A549 (cell line): ENCODE data around the gene PLCH1. TPM values are rescaled to one million over a fixed set of nuclear protein-coding genes. Genes with fewer than 3 reads are reported as not detected.

Experiments
- ATAC-seq, 2 experiments: fragments of 200-7000 bp in 1 of 2; fragments of >200 bp in 1 of 2; cut with Nextera tagmentation in 1 of 2; cut with Tn5 transposase in 1 of 2; 3 replicates each; pipeline versions ENCODE4 v1.8.0 to v1.9.1; 2018 to 2020; ENCODE audit warnings: mild to moderate bottlenecking in 1 of 2, moderate library complexity in 1 of 2
- CTCF ChIA-PET: fragments of 300-600 bp; sonication (Branson Sonifier 250); formaldehyde crosslinking; extraction: SDS; loops from one replicate; lab custom pipeline; 2021; ENCODE audit warnings: antibody characterized with exemption, inconsistent platforms; lab: Yijun Ruan, JAX
- POLR2A ChIA-PET: fragments of 350-600 bp; formaldehyde crosslinking; extraction: SDS; loops from one replicate; lab custom pipeline; 2021; ENCODE audit warnings: antibody characterized with exemption, inconsistent platforms; lab: Yijun Ruan, JAX
- DNase-seq, 2 experiments: peaks; one replicate each; pipeline versions ENCODE4 v3.0.0 to v3.0.0-alpha.2; 2011 to 2016; ENCODE audit warnings: low read depth in 1 of 2, low spot score in 1 of 2
- FAIRE-seq: peaks from 2 replicates; lab custom pipeline; 2011; peaks lifted over from hg19 to GRCh38; lab: Jason Lieb, UNC
- H3K27ac ChIP-seq, 2 experiments: fragments of >200 bp; sonication (Bioruptor Twin); formaldehyde crosslinking; 3 replicates each; pipeline ENCODE4 v1.5.1; 2016 to 2017
- H3K4me1 ChIP-seq: fragments of >200 bp; sonication (Bioruptor Twin); formaldehyde crosslinking; 3 replicates; pipeline ENCODE4 v1.6.1; 2016
- H3K4me2 ChIP-seq: fragments of >200 bp; sonication (Bioruptor Twin); formaldehyde crosslinking; 3 replicates; pipeline ENCODE4 v1.6.1; 2016
- H3K4me3 ChIP-seq: fragments of >200 bp; sonication (Bioruptor Twin); formaldehyde crosslinking; 3 replicates; pipeline ENCODE4 v1.5.1; 2016
- H3K9me3 ChIP-seq: fragments of >200 bp; sonication (Bioruptor Twin); formaldehyde crosslinking; 3 replicates; pipeline ENCODE4 v1.6.1; 2016
- CHD2 ChIP-seq: fragments of 150-350 bp; IDR thresholded peaks from 2 replicates; pipeline ENCODE4 v1.6.1; 2014; ENCODE audit warnings: low read length; ENCODE audit not compliant: partially characterized antibody
- CTCF ChIP-seq: fragments of >200 bp; sonication (Bioruptor Twin); formaldehyde crosslinking; IDR thresholded peaks from 3 replicates; pipeline ENCODE4 v1.5.1; 2016
- E2F6 ChIP-seq: IDR thresholded peaks from 2 replicates; pipeline ENCODE4 v1.6.1; 2012; ENCODE audit warnings: low read depth, borderline replicate concordance
- EHF ChIP-seq: fragments of 250-450 bp; sonication (Bioruptor Pico); IDR thresholded peaks from 2 replicates; pipeline ENCODE4 v1.5.0; 2020; ENCODE audit warnings: mild to moderate bottlenecking
- EHMT2 ChIP-seq: fragments of 200-600 bp; sonication (generic); IDR thresholded peaks from 2 replicates; pipeline ENCODE4 v1.6.1; 2016; ENCODE audit warnings: antibody characterized with exemption, low read depth, mild to moderate bottlenecking, moderate library complexity
- EP300 ChIP-seq, 2 experiments: fragments of >200 bp; sonication (Bioruptor Twin); formaldehyde crosslinking; IDR thresholded peaks; 2 replicates in 1 of 2; 3 replicates in 1 of 2; pipeline ENCODE4 v1.6.1; 2016 to 2017
- FOSL2 ChIP-seq, 2 experiments: fragments of 450-650 bp in 1 of 2; fragments of >200 bp in 1 of 2; sonication (Bioruptor Twin) in 1 of 2; formaldehyde crosslinking; IDR thresholded peaks; 2 replicates each; pipeline versions ENCODE4 v1.5.0 to v1.6.1; 2016 to 2020; ENCODE audit warnings: mild to moderate bottlenecking in 1 of 2, moderate library complexity in 1 of 2
- FOXS1 ChIP-seq: fragments of 250-450 bp; sonication (Bioruptor Pico); IDR thresholded peaks from 2 replicates; pipeline ENCODE4 v1.5.0; 2020; ENCODE audit warnings: mild to moderate bottlenecking, moderate library complexity
- GATA3 ChIP-seq: IDR thresholded peaks from 2 replicates; pipeline ENCODE4 v1.6.1; 2012; ENCODE audit warnings: borderline replicate concordance
- HEYL ChIP-seq: fragments of 250-450 bp; sonication (Bioruptor Pico); IDR thresholded peaks from 2 replicates; pipeline ENCODE4 v1.8.0; 2021; ENCODE audit warnings: mild to moderate bottlenecking, moderate library complexity
- HMGXB4 ChIP-seq: fragments of 250-450 bp; sonication (Bioruptor Pico); IDR thresholded peaks from 2 replicates; pipeline ENCODE4 v1.5.0; 2021; ENCODE audit warnings: mild to moderate bottlenecking, moderate library complexity, borderline replicate concordance
- KDM1A ChIP-seq: fragments of 200-600 bp; sonication (generic); IDR thresholded peaks from 2 replicates; pipeline ENCODE4 v1.6.1; 2016; ENCODE audit warnings: low read depth, mild to moderate bottlenecking
- KDM5A ChIP-seq: fragments of 200-600 bp; sonication (generic); IDR thresholded peaks from 2 replicates; pipeline ENCODE4 v1.6.1; 2016; ENCODE audit warnings: antibody characterized with exemption, mild to moderate bottlenecking
- MAX ChIP-seq: IDR thresholded peaks from 2 replicates; pipeline ENCODE4 v1.6.1; 2012
- MYC ChIP-seq: IDR thresholded peaks from 2 replicates; pipeline ENCODE4 v1.6.1; 2012; ENCODE audit warnings: mild to moderate bottlenecking, inconsistent platforms, low read length, improper control_type of control experiment, borderline replicate concordance
- POLR2A ChIP-seq: IDR thresholded peaks from 2 replicates; pipeline ENCODE4 v1.6.1; 2012; ENCODE audit warnings: mild to moderate bottlenecking, low read length
- RAD21 ChIP-seq, 2 experiments: fragments of >200 bp in 1 of 2; sonication (Bioruptor Twin) in 1 of 2; formaldehyde crosslinking in 1 of 2; IDR thresholded peaks in 1 of 2; conservative IDR thresholded peaks in 1 of 2; 2 replicates in 1 of 2; 3 replicates in 1 of 2; pipeline ENCODE4 v1.6.1; 2012 to 2018; ENCODE audit warnings: inconsistent platforms in 1 of 2
- RARB ChIP-seq: fragments of 250-450 bp; sonication (Bioruptor Pico); IDR thresholded peaks from 2 replicates; pipeline ENCODE4 v1.8.0; 2021; ENCODE audit warnings: mild to moderate bottlenecking, moderate library complexity
- RCOR1 ChIP-seq: fragments of 150-350 bp; IDR thresholded peaks from 2 replicates; pipeline ENCODE4 v1.6.1; 2014; ENCODE audit warnings: antibody characterized with exemption, low read length, low read depth
- SREBF2 ChIP-seq: fragments of 450-650 bp; IDR thresholded peaks from 2 replicates; pipeline ENCODE4 v1.6.1; 2014; ENCODE audit warnings: mild to moderate bottlenecking, moderate library complexity
- TFCP2L1 ChIP-seq: fragments of 250-450 bp; sonication (Bioruptor Pico); IDR thresholded peaks from 2 replicates; pipeline ENCODE4 v1.5.0; 2021; ENCODE audit warnings: mild to moderate bottlenecking
- TP53 ChIP-seq: fragments of 250-450 bp; sonication (Bioruptor Pico); IDR thresholded peaks from 2 replicates; pipeline ENCODE4 v1.5.0; 2021; ENCODE audit warnings: mild to moderate bottlenecking, moderate library complexity
- ZFP36 ChIP-seq: fragments of 450-650 bp; IDR thresholded peaks from 2 replicates; pipeline ENCODE4 v1.6.1; 2014; ENCODE audit warnings: borderline replicate concordance; ENCODE audit not compliant: partially characterized antibody
- ZSCAN20 ChIP-seq: fragments of 250-450 bp; sonication (Bioruptor Pico); IDR thresholded peaks from 2 replicates; pipeline ENCODE4 v1.8.0; 2022; ENCODE audit warnings: mild to moderate bottlenecking, moderate library complexity
- WGBS: methylation state at CpG from one replicate; pipeline ENCODE4 v1.1.6; 2017; ENCODE audit errors: missing lambda C conversion rate; 5-methylcytosine and 5-hydroxymethylcytosine counted together
- polyA plus RNA-seq, 4 experiments: library from polyadenylated mRNA; depleted of rRNA in 3 of 4; stranded (reverse); fragments of >200 nt; fragmentation: RNase III in 1 of 4; extraction: RNeasy Plus Mini Kit Qiagen cat#74134 plus additional on column Dnase treatment in 1 of 4; gene quantifications; 2 replicates in 3 of 4; 3 replicates in 1 of 4; pipeline ENCODE4 v1.2.3, GENCODE V29; 2011 to 2017

PLCH1 gene
- polyA plus RNA-seq, 2 of the 4 experiments (the other 2 are of a cell fraction) = 2.1 to 11.1 TPM

- no peak for ATAC-seq
- Histone ChIP-seq H3K4me2 (no peak overlapping the region), H3K4me1 (peaks cover 20% of the 10 kb centered on the region; the same call in 2 of the 3 replicates), H3K27ac (no peak overlapping the region), H3K4me3 (no peak overlapping the region), H3K9me3 (no peaks in the 10 kb centered on the region)
- DNase-seq = no peak
- TF ChIP-seq RAD21 (conservative IDR thresholded peaks at IDR 0.05 in 1 of 2, IDR thresholded peaks at IDR 0.05 in 1 of 2) (no peak), EP300 (IDR thresholded peaks at IDR 0.05) (no peak), FOXS1 (CRISPR knock-in tag) (no peak), EHMT2 (no peak), CTCF (no peak), GATA3 (no peak), TFCP2L1 (CRISPR knock-in tag) (no peak), ZSCAN20 (CRISPR knock-in tag) (no peak), RARB (CRISPR knock-in tag) (no peak), KDM1A (no peak), ZFP36 (no peak), EHF (CRISPR knock-in tag) (no peak), HEYL (no peak), RCOR1 (no peak), CHD2 (no peak), TP53 (CRISPR knock-in tag) (no peak), MYC (no peak), E2F6 (no peak), KDM5A (no peak), SREBF2 (no peak)
- ChIA-PET POLR2A (no interaction called here), CTCF (interaction anchor here (0.9 kb wide), 1 partner anchor 14 kb away, joined by 3 read pairs; no protein-coding TSS in a partner anchor)
- whole genome bisulfite sequencing = 82% methylated on average over 6 of the region's 6 CpGs
- peak; percentile 46 for FAIRE-seq
Measured at GRCh38 chr3:155648013-155648591, 96.8 kb downstream of the PLCH1 start.

GRCh38 chr3:155647206-155647605 lies 97.7 kb downstream of the PLCH1 start:
- ChIA-PET CTCF (no interaction called here), POLR2A (no interaction called here)
- Histone ChIP-seq H3K4me3 (no peak overlapping the region), H3K9me3 (no peaks in the 10 kb centered on the region)
- no peak for TF ChIP-seq POLR2A
- no peak for TF ChIP-seq HMGXB4 (CRISPR knock-in tag)
- TF ChIP-seq MAX = no peak
- no peak for TF ChIP-seq TFCP2L1 (CRISPR knock-in tag)
- TF ChIP-seq FOSL2 (IDR thresholded peaks at IDR 0.05) = no peak
- TF ChIP-seq FOSL2 (CRISPR knock-in tag; IDR thresholded peaks at IDR 0.05) = no peak
- TF ChIP-seq, all 56 proteins: peak for 0
- peaks cover 20% of the 10 kb centered on the region; the same call in 2 of the 3 replicates for H3K4me1 ChIP-seq
- FAIRE-seq (no peak), ATAC-seq (no peak), DNase-seq (no peak)
- no peak overlapping the region for H3K27ac ChIP-seq
- H3K4me2 ChIP-seq = 0 out of 3 replicates have a peak overlapping the region, but pooled peaks have one; percentile 16
- WGBS = 47% methylated on average over 2 of the region's 2 CpGs
